ENCODE measurements around the gene ACER3.

DNA sequence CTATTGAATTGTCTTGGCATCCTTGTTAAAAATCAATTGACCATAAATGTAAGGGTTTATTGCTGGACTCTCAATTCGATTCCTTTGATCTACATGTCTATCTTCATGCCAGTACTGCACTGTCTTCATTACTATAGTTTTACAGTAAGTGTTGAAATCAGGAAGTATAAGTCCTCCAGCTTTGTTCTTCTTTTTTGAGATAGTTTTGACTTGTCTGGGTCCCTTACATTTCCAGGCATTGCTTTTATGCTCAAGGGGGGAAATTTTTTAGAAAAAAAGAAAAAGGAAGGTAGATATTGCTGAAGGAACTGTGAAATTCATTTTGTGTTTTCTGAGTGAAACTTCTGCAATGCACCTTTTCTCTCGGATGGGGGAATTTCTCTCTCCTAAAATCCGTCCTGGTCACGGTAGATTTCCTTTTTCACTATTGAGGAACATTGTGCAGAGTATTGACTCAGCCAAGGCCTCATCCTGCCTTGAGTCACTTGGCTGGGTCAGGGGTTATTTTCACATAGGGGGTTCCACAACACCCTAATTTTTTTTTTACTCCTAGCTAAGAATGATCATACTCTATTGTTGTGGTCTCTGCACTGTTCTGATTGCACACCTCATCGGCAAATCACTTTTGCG lies 2.8 kb upstream of the ACER3 start:
- TF ChIP-seq, protein P1, sequence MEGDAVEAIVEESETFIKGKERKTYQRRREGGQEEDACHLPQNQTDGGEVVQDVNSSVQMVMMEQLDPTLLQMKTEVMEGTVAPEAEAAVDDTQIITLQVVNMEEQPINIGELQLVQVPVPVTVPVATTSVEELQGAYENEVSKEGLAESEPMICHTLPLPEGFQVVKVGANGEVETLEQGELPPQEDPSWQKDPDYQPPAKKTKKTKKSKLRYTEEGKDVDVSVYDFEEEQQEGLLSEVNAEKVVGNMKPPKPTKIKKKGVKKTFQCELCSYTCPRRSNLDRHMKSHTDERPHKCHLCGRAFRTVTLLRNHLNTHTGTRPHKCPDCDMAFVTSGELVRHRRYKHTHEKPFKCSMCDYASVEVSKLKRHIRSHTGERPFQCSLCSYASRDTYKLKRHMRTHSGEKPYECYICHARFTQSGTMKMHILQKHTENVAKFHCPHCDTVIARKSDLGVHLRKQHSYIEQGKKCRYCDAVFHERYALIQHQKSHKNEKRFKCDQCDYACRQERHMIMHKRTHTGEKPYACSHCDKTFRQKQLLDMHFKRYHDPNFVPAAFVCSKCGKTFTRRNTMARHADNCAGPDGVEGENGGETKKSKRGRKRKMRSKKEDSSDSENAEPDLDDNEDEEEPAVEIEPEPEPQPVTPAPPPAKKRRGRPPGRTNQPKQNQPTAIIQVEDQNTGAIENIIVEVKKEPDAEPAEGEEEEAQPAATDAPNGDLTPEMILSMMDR (IDR thresholded peaks at IDR 0.05; ENCODE audit: low read depth, low read length, missing input control) = no peak
- TF ChIP-seq, protein P2, sequence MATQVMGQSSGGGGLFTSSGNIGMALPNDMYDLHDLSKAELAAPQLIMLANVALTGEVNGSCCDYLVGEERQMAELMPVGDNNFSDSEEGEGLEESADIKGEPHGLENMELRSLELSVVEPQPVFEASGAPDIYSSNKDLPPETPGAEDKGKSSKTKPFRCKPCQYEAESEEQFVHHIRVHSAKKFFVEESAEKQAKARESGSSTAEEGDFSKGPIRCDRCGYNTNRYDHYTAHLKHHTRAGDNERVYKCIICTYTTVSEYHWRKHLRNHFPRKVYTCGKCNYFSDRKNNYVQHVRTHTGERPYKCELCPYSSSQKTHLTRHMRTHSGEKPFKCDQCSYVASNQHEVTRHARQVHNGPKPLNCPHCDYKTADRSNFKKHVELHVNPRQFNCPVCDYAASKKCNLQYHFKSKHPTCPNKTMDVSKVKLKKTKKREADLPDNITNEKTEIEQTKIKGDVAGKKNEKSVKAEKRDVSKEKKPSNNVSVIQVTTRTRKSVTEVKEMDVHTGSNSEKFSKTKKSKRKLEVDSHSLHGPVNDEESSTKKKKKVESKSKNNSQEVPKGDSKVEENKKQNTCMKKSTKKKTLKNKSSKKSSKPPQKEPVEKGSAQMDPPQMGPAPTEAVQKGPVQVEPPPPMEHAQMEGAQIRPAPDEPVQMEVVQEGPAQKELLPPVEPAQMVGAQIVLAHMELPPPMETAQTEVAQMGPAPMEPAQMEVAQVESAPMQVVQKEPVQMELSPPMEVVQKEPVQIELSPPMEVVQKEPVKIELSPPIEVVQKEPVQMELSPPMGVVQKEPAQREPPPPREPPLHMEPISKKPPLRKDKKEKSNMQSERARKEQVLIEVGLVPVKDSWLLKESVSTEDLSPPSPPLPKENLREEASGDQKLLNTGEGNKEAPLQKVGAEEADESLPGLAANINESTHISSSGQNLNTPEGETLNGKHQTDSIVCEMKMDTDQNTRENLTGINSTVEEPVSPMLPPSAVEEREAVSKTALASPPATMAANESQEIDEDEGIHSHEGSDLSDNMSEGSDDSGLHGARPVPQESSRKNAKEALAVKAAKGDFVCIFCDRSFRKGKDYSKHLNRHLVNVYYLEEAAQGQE (IDR thresholded peaks at IDR 0.05) = no peak
- TF ChIP-seq FOXA1 (IDR thresholded peaks at IDR 0.05) = no peak
- TF ChIP-seq JUND (IDR thresholded peaks at IDR 0.05) = no peak
- TF ChIP-seq, protein P3, sequence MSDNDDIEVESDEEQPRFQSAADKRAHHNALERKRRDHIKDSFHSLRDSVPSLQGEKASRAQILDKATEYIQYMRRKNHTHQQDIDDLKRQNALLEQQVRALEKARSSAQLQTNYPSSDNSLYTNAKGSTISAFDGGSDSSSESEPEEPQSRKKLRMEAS (IDR thresholded peaks at IDR 0.05) = no peak
- TF ChIP-seq EGR1 (IDR thresholded peaks at IDR 0.05; ENCODE audit: low read depth in 2 of 2) = no peak
- no peak for TF ChIP-seq TAF1 (conservative IDR thresholded peaks at IDR 0.05)
- TF ChIP-seq, protein P4, sequence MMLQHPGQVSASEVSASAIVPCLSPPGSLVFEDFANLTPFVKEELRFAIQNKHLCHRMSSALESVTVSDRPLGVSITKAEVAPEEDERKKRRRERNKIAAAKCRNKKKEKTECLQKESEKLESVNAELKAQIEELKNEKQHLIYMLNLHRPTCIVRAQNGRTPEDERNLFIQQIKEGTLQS (IDR thresholded peaks at IDR 0.05) = no peak
- no peak for TF ChIP-seq SP1 (IDR thresholded peaks at IDR 0.05)
- no peak for TF ChIP-seq RAD21 (IDR thresholded peaks at IDR 0.05)
- no peak for TF ChIP-seq YY1 (IDR thresholded peaks at IDR 0.05)
- TF ChIP-seq NR2F2 (IDR thresholded peaks at IDR 0.05) = no peak
- no peak for TF ChIP-seq GABPA (IDR thresholded peaks at IDR 0.05 in 1 of 2, conservative IDR thresholded peaks at IDR 0.05 in 1 of 2)

All from liver (tissue), 3 donors.